Stomach (tissue), 4 donors: Measurements from ENCODE around the gene ACYP1.

ENCODE experiments used
- POLR2A ChIP-seq, 4 donors: fragments of 450-650 bp; IDR thresholded peaks; one replicate each; pipeline ENCODE4 v1.6.1; 2016; ENCODE audit warnings: antibody characterized with exemption in 4 of 4, control low read depth in 2 of 4, mild to moderate bottlenecking in 1 of 4, moderate library complexity in 1 of 4
- TF ChIP-seq, protein P1 (sequence below), 7 experiments: fragments of 450-650 bp in 4 of 7; fragments of 200-600 bp in 3 of 7; sonication (generic) in 3 of 7; IDR thresholded peaks; one replicate each; pipeline ENCODE4 v1.5.1; 2016 to 2019; ENCODE audit warnings: antibody characterized with exemption in 7 of 7, control low read depth in 2 of 7, mild to moderate bottlenecking in 1 of 7

DNA sequence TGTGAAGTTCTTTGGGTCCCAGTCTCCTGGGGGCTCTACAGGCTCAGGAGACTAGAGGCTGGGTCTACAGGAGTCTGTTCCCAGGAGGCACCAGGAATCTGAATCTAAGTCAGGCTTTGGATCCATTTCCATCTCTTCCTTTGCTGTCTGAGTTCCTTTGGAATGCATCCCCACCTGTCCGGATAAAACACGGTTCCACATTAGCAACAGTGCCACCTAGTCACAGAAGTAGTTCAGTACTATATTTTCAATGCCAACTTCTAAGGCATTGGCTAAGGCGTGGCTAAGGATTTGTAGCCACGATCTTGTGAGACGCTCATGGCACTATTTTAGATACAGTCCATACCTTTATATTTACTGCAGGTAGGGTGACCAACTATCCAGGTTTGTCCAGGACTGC, 20.7 kb upstream of the ACYP1 start:
- no peak for TF ChIP-seq POLR2A (IDR thresholded peaks at IDR 0.05)
- TF ChIP-seq, protein P1, sequence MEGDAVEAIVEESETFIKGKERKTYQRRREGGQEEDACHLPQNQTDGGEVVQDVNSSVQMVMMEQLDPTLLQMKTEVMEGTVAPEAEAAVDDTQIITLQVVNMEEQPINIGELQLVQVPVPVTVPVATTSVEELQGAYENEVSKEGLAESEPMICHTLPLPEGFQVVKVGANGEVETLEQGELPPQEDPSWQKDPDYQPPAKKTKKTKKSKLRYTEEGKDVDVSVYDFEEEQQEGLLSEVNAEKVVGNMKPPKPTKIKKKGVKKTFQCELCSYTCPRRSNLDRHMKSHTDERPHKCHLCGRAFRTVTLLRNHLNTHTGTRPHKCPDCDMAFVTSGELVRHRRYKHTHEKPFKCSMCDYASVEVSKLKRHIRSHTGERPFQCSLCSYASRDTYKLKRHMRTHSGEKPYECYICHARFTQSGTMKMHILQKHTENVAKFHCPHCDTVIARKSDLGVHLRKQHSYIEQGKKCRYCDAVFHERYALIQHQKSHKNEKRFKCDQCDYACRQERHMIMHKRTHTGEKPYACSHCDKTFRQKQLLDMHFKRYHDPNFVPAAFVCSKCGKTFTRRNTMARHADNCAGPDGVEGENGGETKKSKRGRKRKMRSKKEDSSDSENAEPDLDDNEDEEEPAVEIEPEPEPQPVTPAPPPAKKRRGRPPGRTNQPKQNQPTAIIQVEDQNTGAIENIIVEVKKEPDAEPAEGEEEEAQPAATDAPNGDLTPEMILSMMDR (IDR thresholded peaks at IDR 0.05) = peak in 1 of 7 experiments; percentile 12
